Breast epithelium (tissue), 4 donors: ENCODE measurements around the gene UTP25. TPM values are rescaled to one million over a fixed set of nuclear protein-coding genes. Genes with fewer than 3 reads are reported as not detected.
"Not testable (repeated sequence)": the region's sequence is repeated elsewhere in the genome, so short reads cannot be mapped to it uniquely, and the experiment has no call there.

ENCODE experiments used
- DNase-seq, 2 donors: peaks; one replicate each; pipeline ENCODE4 v3.0.0-alpha.2; 2019; ENCODE audit warnings: low spot score in 2 of 2
- H3K27ac ChIP-seq, 2 donors: fragments of 200-600 bp; sonication (generic) in 1 of 2; one replicate each; pipeline ENCODE4 v1.5.1; 2016 to 2019; ENCODE audit warnings: mild to moderate bottlenecking in 1 of 2
- H3K27me3 ChIP-seq, 2 donors: fragments of 200-600 bp; sonication (generic) in 1 of 2; one replicate each; pipeline versions ENCODE4 v1.5.1 to v1.6.0; 2017 to 2019; ENCODE audit warnings: control low read depth in 1 of 2, mild to moderate bottlenecking in 1 of 2
- H3K36me3 ChIP-seq: fragments of 200-600 bp; one replicate; pipeline ENCODE4 v1.5.1; 2019
- H3K4me1 ChIP-seq, 2 donors: fragments of 200-600 bp; sonication (generic); one replicate each; pipeline ENCODE4 v1.5.1; 2016 to 2019; ENCODE audit warnings: control low read depth in 1 of 2
- H3K4me3 ChIP-seq, 3 donors: fragments of 200-600 bp; sonication (generic); 1 replicate in 2 of 3; 2 replicates in 1 of 3; pipeline ENCODE4 v1.5.1; 2016 to 2019; ENCODE audit warnings: mild to moderate bottlenecking in 3 of 3, moderate library complexity in 2 of 3
- H3K9me3 ChIP-seq, 2 donors: fragments of 200-600 bp; sonication (generic) in 1 of 2; one replicate each; pipeline ENCODE4 v1.5.1; 2016 to 2019; ENCODE audit warnings: control low read depth in 1 of 2
- CTCF ChIP-seq, 3 donors: fragments of 450-650 bp; IDR thresholded peaks; one replicate each; pipeline ENCODE4 v1.5.1; 2016 to 2017; ENCODE audit warnings: antibody characterized with exemption in 3 of 3, mild to moderate bottlenecking in 3 of 3, moderate library complexity in 3 of 3
- POLR2A ChIP-seq: fragments of 450-650 bp; IDR thresholded peaks from one replicate; pipeline ENCODE4 v1.6.1; 2016; ENCODE audit warnings: antibody characterized with exemption, mild to moderate bottlenecking, moderate library complexity
- POLR2AphosphoS5 ChIP-seq, 3 donors: sonication (generic); formaldehyde crosslinking; IDR thresholded peaks; one replicate each; pipeline ENCODE4 v1.6.1; 2017; ENCODE audit warnings: antibody characterized with exemption in 3 of 3
- intact Hi-C: fragments of 100-400 bp; cut with DNase I; formaldehyde crosslinking; loops from one replicate; pipeline ENCODE4 v1.15.1; 2023; ENCODE audit warnings: low total_unique reads
- total RNA-seq, 3 donors: library from RNA; depleted of rRNA; stranded (reverse); fragments of >200 nt; gene quantifications; one replicate each; pipeline ENCODE4 v1.1.0, GENCODE V29; 2016

Gene UTP25
- total RNA-seq, 3 donors from 2014 or later = 6.4 to 15.5 (median 11.1) TPM

DNA sequence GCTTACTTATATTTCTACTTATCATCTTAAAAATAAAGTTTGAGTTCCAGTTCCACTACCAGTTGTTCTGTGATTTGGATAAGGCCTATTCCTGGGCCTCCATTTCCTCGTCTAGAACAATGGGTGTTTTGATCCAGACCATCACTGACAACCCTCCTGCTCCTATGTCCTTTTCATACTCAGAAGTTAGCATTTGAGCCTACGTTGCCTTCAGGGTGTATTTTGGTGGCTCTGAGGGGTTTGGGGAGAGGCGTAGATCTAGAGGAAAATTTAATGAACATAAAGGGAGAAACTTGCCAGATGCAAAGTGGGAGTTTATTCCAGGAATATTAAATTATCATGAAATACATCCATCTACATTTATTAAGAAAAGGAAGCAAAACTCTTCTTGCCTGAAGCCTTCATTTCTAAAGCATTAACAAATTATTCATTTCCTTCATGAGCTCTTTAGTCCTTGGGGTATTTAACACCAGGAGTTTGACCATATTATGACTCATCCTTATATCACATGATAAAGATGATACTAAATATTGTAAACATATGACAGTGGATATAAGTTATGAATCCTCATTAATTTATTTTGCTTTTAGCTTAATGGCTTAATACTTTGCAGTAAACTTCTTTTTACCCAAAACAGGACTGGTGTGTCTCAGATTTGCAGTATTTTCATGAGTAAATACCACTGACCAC is 63.0 kb downstream of the UTP25 start:
- Histone ChIP-seq H3K36me3 (no peaks in the 10 kb centered on the region), H3K9me3 (no peaks in the 10 kb centered on the region), H3K27me3 (no peaks in the 10 kb centered on the region), H3K4me3 (no peak overlapping the region), H3K27ac (no peak overlapping the region), H3K4me1 (no peaks in the 10 kb centered on the region)
- intact Hi-C loops = no loop called here
- no peak for DNase-seq
- TF ChIP-seq POLR2AphosphoS5 (IDR thresholded peaks at IDR 0.05) (no peak), CTCF (IDR thresholded peaks at IDR 0.05) (no peak), POLR2A (no peak)

DNA sequence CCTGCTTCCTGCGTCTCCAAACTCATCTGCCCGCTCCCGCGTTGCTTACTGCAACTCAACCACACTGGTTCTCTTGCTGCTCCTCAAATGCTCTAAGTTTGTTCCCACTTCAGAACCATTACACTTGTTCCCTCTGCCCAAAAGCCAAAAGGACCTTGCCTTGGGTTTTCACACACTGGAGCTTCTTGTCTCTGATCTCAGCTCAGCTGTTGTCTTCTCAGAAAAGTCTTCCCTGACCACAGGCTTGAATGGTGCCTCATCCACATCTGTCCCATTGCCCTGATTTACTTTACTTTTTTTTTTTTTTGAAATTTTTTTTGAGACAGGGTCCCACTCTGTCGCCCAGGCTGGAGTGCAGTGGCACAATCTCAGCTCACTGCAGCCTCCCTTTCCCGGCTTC is 66.0 kb downstream of the UTP25 start:
- intact Hi-C loops = no loop called here
- TF ChIP-seq POLR2AphosphoS5 (IDR thresholded peaks at IDR 0.05) (no peak), CTCF (IDR thresholded peaks at IDR 0.05) (no peak), POLR2A (no peak)
- no peaks in the 10 kb centered on the region for H3K9me3 ChIP-seq

GRCh38 chr1:209895709-209896108 is 67.9 kb downstream of the UTP25 start:
- H3K27me3 ChIP-seq = peaks cover 0 to 2% of the 10 kb centered on the region in 2 donors
- no peaks in the 10 kb centered on the region for H3K4me1 ChIP-seq
- no peak overlapping the region for H3K4me3 ChIP-seq
- no peaks in the 10 kb centered on the region for H3K9me3 ChIP-seq
- TF ChIP-seq POLR2AphosphoS5 (IDR thresholded peaks at IDR 0.05) (no peak), CTCF (IDR thresholded peaks at IDR 0.05) (no peak), POLR2A (no peak)
- no peak overlapping the region for H3K27ac ChIP-seq
- intact Hi-C loops = no loop called here
- H3K36me3 ChIP-seq = no peaks in the 10 kb centered on the region
- DNase-seq = no peak

More for the DNA sequence above, 66.0 kb downstream of the UTP25 start:
- Histone ChIP-seq H3K27me3 (peaks cover 0 to 2% of the 10 kb centered on the region in 2 donors), H3K4me3 (no peak overlapping the region), H3K27ac (no peak overlapping the region), H3K4me1 (no peaks in the 10 kb centered on the region), H3K36me3 (no peaks in the 10 kb centered on the region)
- DNase-seq = no peak

DNA sequence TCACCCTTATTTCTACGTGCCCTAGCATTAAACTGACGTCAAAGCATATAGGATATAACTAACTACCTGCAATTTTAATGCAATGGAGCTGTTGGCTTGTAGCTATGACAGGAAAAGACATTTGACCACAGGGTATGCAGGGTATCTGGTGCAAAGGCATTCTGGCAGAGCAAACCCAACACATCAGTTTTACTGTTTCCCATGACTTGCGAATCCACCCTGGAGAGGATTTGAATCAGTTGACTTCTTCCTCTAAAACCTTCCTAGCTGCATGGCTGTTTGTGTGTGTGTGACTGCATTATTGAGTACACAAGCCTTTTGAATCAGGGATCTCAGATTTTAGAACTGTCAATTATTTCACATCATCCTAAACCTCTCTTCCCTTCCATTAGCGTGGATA is 68.6 kb downstream of the UTP25 start:
- H3K4me1 ChIP-seq = no peaks in the 10 kb centered on the region
- no peak overlapping the region for H3K4me3 ChIP-seq
- intact Hi-C loops = no loop called here
- no peaks in the 10 kb centered on the region for H3K9me3 ChIP-seq
- no peak for DNase-seq
- peaks cover 0 to 2% of the 10 kb centered on the region in 2 donors for H3K27me3 ChIP-seq
- no peak for TF ChIP-seq POLR2AphosphoS5 (IDR thresholded peaks at IDR 0.05)
- TF ChIP-seq POLR2A = no peak
- TF ChIP-seq CTCF (IDR thresholded peaks at IDR 0.05) = no peak
- no peaks in the 10 kb centered on the region for H3K36me3 ChIP-seq
- no peak overlapping the region for H3K27ac ChIP-seq

GRCh38 chr1:209898271-209898670 is 70.5 kb downstream of the UTP25 start:
- H3K27me3 ChIP-seq, H3K9me3 ChIP-seq, H3K27ac ChIP-seq, H3K4me1 ChIP-seq, H3K4me3 ChIP-seq, DNase-seq, H3K36me3 ChIP-seq, intact Hi-C loops: not testable (repeated sequence)

- H3K36me3 ChIP-seq, H3K4me1 ChIP-seq, H3K27ac ChIP-seq, H3K4me3 ChIP-seq, DNase-seq, intact Hi-C loops, H3K9me3 ChIP-seq, H3K27me3 ChIP-seq: not testable (repeated sequence)
Observed at GRCh38 chr1:209898851-209899250, 71.1 kb downstream of the UTP25 start.
